Heart right ventricle (tissue), 16 donors: ENCODE data around the gene CREB3L4. TPM values are rescaled to one million over a fixed set of nuclear protein-coding genes. Genes with fewer than 3 reads are reported as not detected.

Source experiments
- ATAC-seq, 8 donors: fragments of 200-7000 bp; cut with Tn5 transposase; one replicate each; pipeline ENCODE4 v1.9.1; 2020; ENCODE audit warnings: mild to moderate bottlenecking in 8 of 8, moderate library complexity in 8 of 8, moderate number of reproducible peaks in 1 of 8
- DNase-seq, 2 donors: peaks; one replicate each; pipeline ENCODE4 v3.0.0-alpha.2; 2020
- H3K27ac ChIP-seq, 10 donors: fragments of 200-600 bp; sonication (generic) in 2 of 10; one replicate each; pipeline versions ENCODE4 v1.5.0 to v1.8.0; 2020 to 2022; ENCODE audit warnings: mild to moderate bottlenecking in 3 of 10
- H3K27me3 ChIP-seq, 7 donors: fragments of 200-600 bp; one replicate each; pipeline ENCODE4 v1.8.0; 2021 to 2022; ENCODE audit warnings: mild to moderate bottlenecking in 2 of 7
- H3K36me3 ChIP-seq, 9 donors: fragments of 200-600 bp; sonication (generic) in 1 of 9; one replicate each; pipeline versions ENCODE4 v1.5.0 to v1.8.0; 2020 to 2022; ENCODE audit warnings: mild to moderate bottlenecking in 2 of 9
- H3K4me1 ChIP-seq, 9 donors: fragments of 200-600 bp; sonication (generic) in 1 of 9; one replicate each; pipeline versions ENCODE4 v1.5.0 to v1.8.0; 2020 to 2022; ENCODE audit warnings: mild to moderate bottlenecking in 4 of 9
- H3K4me3 ChIP-seq, 10 donors: fragments of 200-600 bp; sonication (generic) in 2 of 10; one replicate each; pipeline versions ENCODE4 v1.5.0 to v1.8.0; 2020 to 2022; ENCODE audit warnings: mild to moderate bottlenecking in 7 of 10, moderate library complexity in 2 of 10
- H3K9me3 ChIP-seq, 11 donors: fragments of 200-600 bp in 10 of 11; sonication (generic) in 2 of 11; one replicate each; pipeline versions ENCODE4 v1.5.0 to v1.8.0; 2013 to 2022; ENCODE audit warnings: mild to moderate bottlenecking in 2 of 11, control low read depth in 1 of 11, moderate library complexity in 1 of 11
- CTCF ChIP-seq, 9 donors: fragments of 200-600 bp; sonication (generic) in 2 of 9; IDR thresholded peaks; one replicate each; pipeline versions ENCODE4 v1.5.0 to v1.8.0; 2021 to 2022; ENCODE audit warnings: antibody characterized with exemption in 9 of 9, mild to moderate bottlenecking in 5 of 9, moderate library complexity in 1 of 9
- WGBS, 2 donors: extraction: QIAGEN DNeasy Blood & Tissue Kit; methylation state at CpG; one replicate each; pipeline ENCODE4 v1.1.7; 2013; ENCODE audit warnings: inconsistent platforms in 1 of 2; 5-methylcytosine and 5-hydroxymethylcytosine counted together
- intact Hi-C, 10 donors: fragments of 100-400 bp; cut with DNase I; formaldehyde crosslinking; loops; one replicate each; pipeline versions ENCODE4 v1.11.1 to v1.14.2; 2022
- polyA plus RNA-seq, 2 donors: library from polyadenylated mRNA; stranded (reverse); fragments of 200-250 nt; gene quantifications; one replicate each; pipeline ENCODE4 v1.2.3, GENCODE V29; 2013
- total RNA-seq, 10 donors: library from RNA; stranded (reverse); fragmentation: NEBNext Ultra II Directional in 3 of 10; extraction: Animal tissue kit (Norgen Biotek cat#: 25700) in 3 of 10; gene quantifications; one replicate each; pipeline versions ENCODE4 v1.2.1 to v1.2.4, GENCODE V29; 2021 to 2023
- donor health status: Arrhythmogenic right ventricular cardiomyopathy.
- donor health status: ischemic (EF 13 %, LVEDD 7.1; RV severe dilation, severe dysfunction).
- donor health status: healthy with polysubstance abuse.
- donor health status: DM: no; HTN: yes; CAD: no.
- donor health status: DM: no; HTN: no; CAD: no.
- donor health status: ischemic (EF 25% LVEDD 6.9; RV normal size, moderate dysfunction).
- donor health status: ischemic (EF 25% LVEDD 5.7; RV mildly dilated, moderate dysfunction).
- donor health status: healthy.
- donor health status: DM: yes; HTN: yes; CAD: no.
- donor health status: Ischemic cardiomyopathy.
- donor health status: ischemic (EF 35%, LVEDD 5.7; RV mildly dilated, moderate dysfunction).
- donor health status: nonischemic (EF 11% LVEDD 7.7; RV severe dilation, severe dysfunction).
- donor health status: DM: yes; HTN: yes; CAD: no.
- donor health status: PGD.
- donor health status: ischemic (EF 29% LVEDD 5.4; RV normal size, mild dysfunction).
- donor health status: nonischemic (EF 23%, LVEDD 6.1; RV moderate dilation, normal function).

Gene CREB3L4
- total and polyA plus RNA-seq, 12 donors = 2.9 to 8.5 (median 4.6) TPM

GRCh38 chr1:153932156-153933131 lies 35.3 kb upstream of the CREB3L4 start:
- ATAC-seq = no peak
- Histone ChIP-seq H3K4me1 (peaks cover 0 to 15% (median 5%) of the 10 kb centered on the region in 9 donors), H3K4me3 (no peak overlapping the region), H3K27ac (no peak overlapping the region), H3K9me3 (no peaks in the 10 kb centered on the region), H3K27me3 (no peaks in the 10 kb centered on the region), H3K36me3 (peaks cover 0 to 86% (median 62%) of the 10 kb centered on the region in 9 donors)
- DNase-seq = no peak
- intact Hi-C loops = loop anchor here in 1 of 10 donors (10.0 kb wide), 1 partner anchor 118 kb away; no protein-coding TSS in a partner anchor
- no peak for TF ChIP-seq CTCF (IDR thresholded peaks at IDR 0.05)
- 90 to 95% methylated on average over 18 of the region's 18 CpGs for WGBS, 2 donors

GRCh38 chr1:153933430-153933829 lies 34.3 kb upstream of the CREB3L4 start:
- intact Hi-C loops = loop anchor here in 1 of 10 donors (10.0 kb wide), 1 partner anchor 119 kb away; no protein-coding TSS in a partner anchor
- no peak for DNase-seq
- WGBS, 2 donors = 91 to 94% methylated on average over 13 to 14 of the region's 14 CpGs
- Histone ChIP-seq H3K9me3 (no peaks in the 10 kb centered on the region), H3K27ac (no peak overlapping the region), H3K36me3 (peaks cover 0 to 96% (median 69%) of the 10 kb centered on the region in 9 donors), H3K4me3 (no peak overlapping the region), H3K27me3 (no peaks in the 10 kb centered on the region), H3K4me1 (peaks cover 0 to 9% (median 2%) of the 10 kb centered on the region in 9 donors)
- peak in 1 of 8 donors; percentile 6 for ATAC-seq
- no peak for TF ChIP-seq CTCF (IDR thresholded peaks at IDR 0.05)

- Histone ChIP-seq H3K27ac (no peak overlapping the region), H3K9me3 (no peaks in the 10 kb centered on the region), H3K36me3 (peaks cover 0 to 100% (median 69%) of the 10 kb centered on the region in 9 donors), H3K4me1 (peaks cover 0 to 4% (median 0%) of the 10 kb centered on the region in 9 donors), H3K27me3 (no peaks in the 10 kb centered on the region), H3K4me3 (no peak overlapping the region)
- ATAC-seq (no peak), DNase-seq (no peak)
- WGBS, 2 donors = 95 to 96% methylated on average over 11 of the region's 11 CpGs
- no peak for TF ChIP-seq CTCF (IDR thresholded peaks at IDR 0.05)
- intact Hi-C loops = loop anchor here in 1 of 10 donors (10.0 kb wide), 1 partner anchor 119 kb away; no protein-coding TSS in a partner anchor
Observed at GRCh38 chr1:153933955-153934354, 33.7 kb upstream of the CREB3L4 start.

- H3K36me3 ChIP-seq = peaks cover 0 to 100% (median 75%) of the 10 kb centered on the region in 9 donors
- DNase-seq (no peak), ATAC-seq (no peak)
- no peak for TF ChIP-seq CTCF (IDR thresholded peaks at IDR 0.05)
- no peaks in the 10 kb centered on the region for H3K4me1 ChIP-seq
- WGBS, 2 donors = 92 to 93% methylated on average over 9 of the region's 9 CpGs
- intact Hi-C loops = loop anchor here in 1 of 10 donors (10.0 kb wide), 1 partner anchor 120 kb away; no protein-coding TSS in a partner anchor
- H3K27ac ChIP-seq = no peak overlapping the region
- no peaks in the 10 kb centered on the region for H3K27me3 ChIP-seq
- no peaks in the 10 kb centered on the region for H3K9me3 ChIP-seq
- no peak overlapping the region for H3K4me3 ChIP-seq
Observed at GRCh38 chr1:153934746-153935145, 33.0 kb upstream of the CREB3L4 start.
